HG03045 (cell line): ENCODE data around the gene GOSR1.
"Not testable (repeated sequence)": the region's sequence is repeated elsewhere in the genome, so short reads cannot be mapped to it uniquely, and the experiment has no call there.

Experiments
- ATAC-seq: cut with Tn5 transposase; IDR thresholded peaks from one replicate; pipeline ENCODE4 v1.9.1; 2021; ENCODE audit warnings: mild to moderate bottlenecking, moderate library complexity; ENCODE audit not compliant: unreplicated experiment

GOSR1 gene

DNA sequence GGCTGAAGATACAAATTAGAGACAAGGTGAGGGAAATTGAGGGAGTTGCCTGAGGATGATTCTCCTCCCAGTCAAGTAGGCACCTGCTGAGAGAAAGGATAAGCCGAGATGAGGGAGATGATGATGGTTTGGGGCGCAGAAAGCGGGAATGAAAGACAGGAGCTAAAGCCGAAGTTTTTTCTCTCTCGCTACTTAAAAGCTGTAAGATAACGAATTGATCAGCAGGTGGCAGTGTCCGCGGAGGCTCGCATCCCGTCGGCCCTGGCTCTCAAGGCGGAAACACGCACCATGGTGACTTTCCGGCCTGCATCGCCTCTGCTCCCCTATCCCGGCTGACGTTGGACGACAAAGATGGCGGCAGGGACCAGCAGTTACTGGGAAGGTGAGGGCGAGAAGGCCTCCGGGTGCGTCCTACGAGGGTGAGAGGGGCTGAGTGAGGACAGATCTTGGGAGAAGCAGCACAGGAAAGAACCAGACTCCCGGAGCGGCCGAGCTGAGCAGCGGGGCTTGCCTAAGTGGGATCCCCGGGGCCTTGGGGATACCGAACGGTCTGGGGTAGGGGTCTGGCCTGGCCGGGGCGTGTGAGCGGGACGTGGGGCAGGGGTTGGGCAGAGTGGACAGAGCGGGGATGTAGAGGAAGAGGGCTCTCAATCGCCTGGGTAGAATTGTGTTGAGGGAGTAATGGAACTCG, at the start of gene GOSR1:
TSS of gene GOSR1 (plus strand) at position 326 of the 691 bp plus-strand sequence. CDS start at position 352, 26 bp downstream.
- ATAC-seq: peak; percentile 94

- ATAC-seq: no peak
These were observed 49.6 kb upstream of the GOSR1 start for GRCh38 chr17:30427611-30428010.

- no peak for ATAC-seq
These were observed 48.1 kb upstream of the GOSR1 start for GRCh38 chr17:30429155-30429554.

- ATAC-seq: no peak
These were observed 43.7 kb upstream of the GOSR1 start for GRCh38 chr17:30433514-30433913.

DNA sequence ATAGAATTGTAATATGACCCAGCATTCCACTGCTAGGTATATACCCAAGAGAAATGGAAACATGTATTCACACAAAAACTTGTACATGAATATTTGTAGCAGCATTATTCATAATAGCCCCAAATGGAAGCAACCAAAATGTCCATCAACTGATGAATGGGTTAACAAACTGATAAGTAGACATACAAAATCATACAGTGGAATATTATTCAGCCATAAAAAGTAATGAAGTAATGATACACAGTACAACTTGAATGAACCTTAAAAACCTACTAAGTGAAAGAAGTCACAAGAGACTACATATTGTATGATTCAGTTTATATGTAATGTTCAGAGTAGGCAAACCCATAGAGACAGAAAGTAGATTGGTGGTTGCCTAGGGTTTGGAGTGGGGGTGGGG, 40.5 kb upstream of the GOSR1 start:
- ATAC-seq: no peak

- no peak for ATAC-seq
These were observed 33.5 kb upstream of the GOSR1 start for GRCh38 chr17:30443721-30444120.

DNA sequence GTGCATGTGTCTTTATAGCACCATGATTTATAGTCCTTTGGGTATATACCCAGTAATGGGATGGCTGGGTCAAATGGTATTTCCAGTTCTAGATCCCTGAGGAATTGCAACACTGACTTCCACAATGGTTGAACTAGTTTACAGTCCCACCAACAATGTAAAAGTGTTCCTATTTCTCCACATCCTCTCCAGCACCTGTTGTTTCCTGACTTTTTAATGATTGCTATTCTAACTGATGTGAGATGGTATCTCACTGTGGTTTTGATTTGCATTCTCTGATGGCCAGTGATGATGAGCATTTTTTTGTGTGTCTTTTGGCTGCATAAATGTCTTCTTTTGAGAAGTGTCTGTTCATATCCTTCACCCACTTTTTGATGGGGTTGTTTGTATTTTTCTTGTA, 30.6 kb upstream of the GOSR1 start:
- not testable (repeated sequence) for ATAC-seq

DNA sequence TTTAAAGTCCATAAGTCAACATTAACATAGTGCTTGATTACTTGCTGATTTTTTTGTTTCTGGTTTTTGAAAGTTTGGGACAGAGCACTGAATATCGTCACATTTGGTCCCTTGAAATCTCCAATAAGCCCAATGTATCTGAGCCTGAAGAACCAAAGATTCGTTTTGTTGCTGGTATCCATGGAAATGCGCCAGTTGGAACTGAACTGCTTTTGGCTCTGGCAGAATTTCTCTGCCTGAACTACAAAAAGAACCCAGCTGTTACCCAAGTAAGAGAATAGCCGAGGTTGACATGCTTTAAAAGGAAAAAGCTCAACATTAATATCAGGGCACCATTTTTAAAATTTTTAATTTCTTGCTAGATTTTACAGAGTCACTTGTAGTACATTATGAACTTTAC, 27.7 kb upstream of the GOSR1 start:
- ATAC-seq: no peak

DNA sequence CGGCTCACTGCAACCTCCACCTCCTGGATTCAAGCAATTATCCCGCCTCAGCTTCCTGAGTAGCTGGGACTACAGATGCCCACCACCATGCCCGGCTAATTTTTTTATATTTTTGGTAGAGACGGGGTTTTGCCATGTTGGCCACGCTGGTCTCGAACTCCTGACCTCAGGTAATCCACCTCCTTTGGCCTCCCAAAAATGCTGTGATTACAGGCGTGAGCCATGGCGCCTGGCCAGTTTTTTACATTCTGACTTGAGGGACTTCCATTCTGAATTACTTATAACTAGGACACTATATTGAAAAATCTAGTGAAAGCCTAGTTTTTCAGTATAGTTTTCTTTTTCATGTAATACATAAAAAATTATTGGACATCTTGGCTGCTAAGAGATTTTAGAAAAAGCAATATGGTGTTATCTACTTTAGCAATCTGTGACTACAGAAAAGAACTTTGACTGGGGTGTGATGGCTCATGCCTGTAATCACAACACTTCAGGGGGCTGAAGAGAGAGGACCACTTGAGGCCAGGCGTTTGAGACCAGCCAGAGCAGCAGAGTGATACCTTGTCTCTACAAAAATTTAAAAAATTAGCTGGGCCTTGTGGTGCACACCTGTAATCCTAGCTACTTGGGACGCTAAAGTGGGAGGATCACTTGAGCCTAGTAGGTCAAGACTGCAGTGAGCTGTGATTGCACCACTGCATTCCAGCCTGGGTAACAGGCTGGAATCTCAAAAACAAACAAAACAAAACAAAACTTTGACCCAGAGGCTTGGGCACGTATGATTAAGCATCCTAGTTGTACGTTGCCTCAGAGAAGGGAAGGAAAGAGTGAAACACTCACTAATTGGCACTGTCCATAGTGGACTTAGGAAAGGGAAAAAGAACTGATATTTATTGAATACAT, 26.8 kb upstream of the GOSR1 start:
- no peak for ATAC-seq

DNA sequence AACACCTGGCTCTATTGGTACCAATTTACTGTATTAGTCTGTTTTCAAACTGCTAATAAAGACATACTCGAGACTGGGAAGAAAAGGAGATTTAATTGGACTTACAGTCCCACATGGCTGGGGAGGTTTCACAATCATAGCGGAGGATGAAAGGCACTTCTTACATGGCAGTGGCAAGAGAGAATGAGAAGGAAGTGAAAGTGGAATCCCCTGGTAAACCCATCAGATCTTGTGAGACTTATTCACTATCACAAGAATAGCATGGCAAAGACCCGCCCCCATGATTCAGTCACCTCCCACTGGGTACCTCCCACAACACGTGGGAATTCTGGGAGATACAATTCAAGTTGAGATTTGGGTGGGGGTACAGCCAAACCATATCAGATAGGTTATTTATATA, 22.6 kb upstream of the GOSR1 start:
- ATAC-seq: no peak

- ATAC-seq: no peak
These were observed 18.8 kb upstream of the GOSR1 start for GRCh38 chr17:30458371-30458770.

DNA sequence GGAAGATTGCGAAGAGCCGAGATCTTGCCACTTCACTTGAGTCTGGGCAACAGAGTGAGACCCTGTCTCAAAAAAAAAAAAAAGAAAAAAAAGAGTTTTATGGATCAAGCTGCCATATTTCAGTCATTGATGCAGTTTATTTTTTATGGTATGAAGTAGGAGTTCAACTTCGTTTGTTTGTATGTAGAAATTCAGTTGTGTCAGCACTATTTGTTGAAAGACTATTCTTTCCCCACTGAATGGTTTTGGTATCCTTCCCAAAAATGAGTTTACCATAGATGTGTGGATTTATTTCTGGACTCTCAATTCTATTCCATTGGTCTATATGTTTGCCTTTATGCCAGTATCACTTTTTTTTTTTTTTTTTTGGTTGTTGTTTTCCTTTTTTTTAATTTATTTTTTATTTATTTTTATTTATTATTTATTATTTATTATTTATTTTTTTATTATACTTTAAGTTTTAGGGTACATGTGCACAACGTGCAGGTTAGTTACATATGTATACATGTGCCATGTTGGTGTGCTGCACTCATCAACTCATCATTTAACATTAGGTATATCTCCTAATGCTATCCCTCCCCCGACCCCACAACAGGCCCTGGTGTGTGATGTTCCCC, 18.3 kb upstream of the GOSR1 start:
- ATAC-seq: not testable (repeated sequence)

DNA sequence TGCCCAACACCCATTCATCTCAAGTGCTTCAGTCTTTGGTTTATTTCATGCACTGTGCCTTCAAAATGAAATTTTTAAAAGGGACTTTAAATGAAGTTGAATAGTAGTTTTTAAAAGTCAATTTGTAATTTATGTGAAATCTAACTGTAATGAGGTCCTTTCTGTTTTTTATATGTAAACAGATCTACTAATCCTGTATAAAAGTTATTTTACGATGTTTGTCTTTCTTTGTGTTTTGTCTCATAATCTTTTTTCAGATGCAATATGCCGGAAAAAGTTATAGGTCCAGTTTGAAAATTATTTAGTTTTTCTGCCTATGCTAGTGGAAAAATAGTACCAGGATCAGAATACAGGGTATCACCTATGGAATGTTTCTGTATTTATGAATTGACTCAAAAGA, 8.7 kb upstream of the GOSR1 start:
- ATAC-seq: no peak

- no peak for ATAC-seq
These were observed 4.8 kb upstream of the GOSR1 start for GRCh38 chr17:30472238-30472890.

- no peak for ATAC-seq
These were observed 2.0 kb upstream of the GOSR1 start for GRCh38 chr17:30475206-30475605.

DNA sequence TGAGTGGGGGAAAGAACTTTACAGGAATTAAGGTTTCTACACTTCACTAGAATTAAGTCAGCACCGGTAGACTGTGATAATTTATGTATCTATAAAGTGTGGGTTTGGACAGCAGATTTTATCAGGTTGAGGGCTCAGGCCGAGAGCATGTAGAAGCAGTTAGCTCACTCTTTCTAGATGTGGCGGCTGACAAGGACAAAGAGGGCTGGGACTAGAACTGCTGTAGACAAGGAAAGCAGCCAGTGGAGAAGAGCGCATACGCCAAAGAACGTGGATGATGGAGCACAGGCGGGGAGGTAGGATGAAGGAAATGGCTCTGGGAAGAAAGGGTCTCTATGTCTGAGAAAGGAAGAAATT, 504 bp upstream of the GOSR1 start:
- peak; percentile 21 for ATAC-seq

DNA sequence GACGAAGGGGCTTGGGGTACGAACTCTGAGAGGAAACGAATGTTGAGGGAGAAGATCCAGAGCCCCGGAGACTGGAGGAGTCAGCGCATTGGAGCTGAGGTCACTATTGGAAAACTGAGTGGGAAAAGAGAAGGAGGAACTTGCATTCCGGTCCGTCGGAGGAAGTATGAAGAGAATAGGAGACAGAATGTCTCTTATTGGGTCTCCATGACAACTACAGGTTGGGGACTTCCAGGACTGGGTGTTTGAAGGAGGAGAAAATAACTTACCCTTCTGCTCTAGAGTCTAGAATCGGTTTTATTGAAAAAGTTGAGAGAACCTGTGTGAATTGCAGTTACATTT, 537 bp downstream of the GOSR1 start:
- ATAC-seq: no peak

- ATAC-seq: no peak
These were observed 5.3 kb downstream of the GOSR1 start for GRCh38 chr17:30482555-30482954.

GRCh38 chr17:30483159-30483558, 6.0 kb downstream of the GOSR1 start:
- ATAC-seq: no peak

DNA sequence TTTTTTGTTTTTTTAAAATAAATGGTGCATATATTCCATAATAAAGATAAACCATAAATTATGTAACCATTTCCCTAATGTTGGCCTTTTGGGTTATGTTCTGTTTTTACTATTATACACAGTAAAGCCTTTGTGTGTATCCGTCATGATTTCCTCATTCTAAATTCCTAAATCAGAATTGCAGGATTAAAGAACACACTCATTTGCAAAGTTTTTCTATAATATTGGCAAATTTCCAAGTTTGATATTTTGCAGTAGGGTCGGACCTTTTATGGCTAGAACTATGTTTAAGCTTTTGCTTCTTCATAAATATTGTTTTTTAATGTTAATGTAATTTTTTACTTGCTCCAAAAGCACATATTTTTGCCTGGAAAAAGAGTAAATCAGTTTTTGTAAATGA, 16.6 kb downstream of the GOSR1 start:
- ATAC-seq: no peak

- no peak for ATAC-seq
These were observed 18.4 kb downstream of the GOSR1 start for GRCh38 chr17:30495586-30495985.
